ENCODE measurements around the gene POLR1D.

Gene POLR1D

GRCh38 chr13:27641711-27642502 lies 20.2 kb downstream of the POLR1D start:
- no peak for DNase-seq

DNA sequence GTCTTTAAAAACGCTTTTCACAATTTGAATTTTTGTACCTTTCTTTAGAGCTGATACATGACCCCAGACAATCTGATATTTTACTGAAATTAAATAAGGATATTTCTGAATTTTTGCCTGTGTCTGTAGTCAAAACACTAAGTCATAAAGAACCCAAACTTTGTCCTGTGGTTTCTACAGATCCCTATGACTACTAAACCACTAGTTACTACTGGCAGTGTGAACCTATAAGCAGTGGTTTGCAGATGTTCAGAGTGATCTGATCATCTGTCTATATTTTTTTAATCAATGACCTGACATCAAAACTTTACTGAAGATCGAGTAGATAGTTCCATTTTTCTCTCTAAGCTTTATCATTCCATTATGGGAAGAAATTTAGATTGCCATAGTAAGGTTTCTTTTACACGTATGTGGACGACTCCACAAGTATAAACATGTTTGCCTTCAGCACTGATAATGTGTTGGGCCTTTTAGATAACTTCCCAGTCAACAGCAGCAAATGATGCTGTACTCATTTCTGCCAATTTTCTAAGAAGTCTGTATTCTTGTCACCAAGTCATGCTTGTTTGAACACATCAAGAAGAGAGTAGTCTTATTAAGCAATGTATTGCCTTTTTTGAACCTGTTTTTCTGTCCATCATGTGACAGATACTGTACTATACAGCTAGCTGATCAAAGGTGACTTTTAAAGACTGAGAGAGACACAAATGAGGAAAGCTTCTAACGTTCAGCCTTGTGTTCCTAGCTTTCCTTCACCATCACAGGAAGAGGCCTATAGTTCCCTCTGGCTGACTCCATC lies 21.8 kb downstream of the POLR1D start:
- peak; percentile 31 for DNase-seq

- DNase-seq: peak; percentile 5
These were observed 22.6 kb downstream of the POLR1D start for GRCh38 chr13:27644302-27644701.

GRCh38 chr13:27650312-27650711 lies 28.6 kb downstream of the POLR1D start:
- no peak for DNase-seq

GRCh38 chr13:27654059-27654458 lies 32.4 kb downstream of the POLR1D start:
- DNase-seq: no peak

- no peak for DNase-seq
These were observed 33.1 kb downstream of the POLR1D start for GRCh38 chr13:27654816-27655215.

- DNase-seq: no peak
These were observed 36.0 kb downstream of the POLR1D start for GRCh38 chr13:27657724-27658123.

DNA sequence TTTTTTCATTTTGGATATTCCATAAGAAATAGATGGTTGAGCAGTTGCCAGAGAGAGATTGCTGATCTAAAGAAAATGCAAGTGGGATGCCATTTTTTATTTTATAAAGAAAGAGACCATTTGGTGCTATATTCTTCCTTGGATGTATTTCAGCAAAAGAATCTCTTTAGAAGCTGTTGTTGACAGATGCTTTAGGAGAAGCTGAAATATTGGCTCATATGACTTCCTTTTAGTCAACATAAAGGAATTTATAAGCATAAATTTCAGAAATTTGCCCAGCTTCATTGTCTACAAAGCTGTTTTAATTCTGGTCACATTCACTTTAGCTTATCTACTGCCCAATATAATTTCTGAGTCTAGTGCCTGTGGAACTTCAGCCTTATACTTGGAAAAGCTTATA lies 36.9 kb downstream of the POLR1D start:
- no peak for DNase-seq

DNA sequence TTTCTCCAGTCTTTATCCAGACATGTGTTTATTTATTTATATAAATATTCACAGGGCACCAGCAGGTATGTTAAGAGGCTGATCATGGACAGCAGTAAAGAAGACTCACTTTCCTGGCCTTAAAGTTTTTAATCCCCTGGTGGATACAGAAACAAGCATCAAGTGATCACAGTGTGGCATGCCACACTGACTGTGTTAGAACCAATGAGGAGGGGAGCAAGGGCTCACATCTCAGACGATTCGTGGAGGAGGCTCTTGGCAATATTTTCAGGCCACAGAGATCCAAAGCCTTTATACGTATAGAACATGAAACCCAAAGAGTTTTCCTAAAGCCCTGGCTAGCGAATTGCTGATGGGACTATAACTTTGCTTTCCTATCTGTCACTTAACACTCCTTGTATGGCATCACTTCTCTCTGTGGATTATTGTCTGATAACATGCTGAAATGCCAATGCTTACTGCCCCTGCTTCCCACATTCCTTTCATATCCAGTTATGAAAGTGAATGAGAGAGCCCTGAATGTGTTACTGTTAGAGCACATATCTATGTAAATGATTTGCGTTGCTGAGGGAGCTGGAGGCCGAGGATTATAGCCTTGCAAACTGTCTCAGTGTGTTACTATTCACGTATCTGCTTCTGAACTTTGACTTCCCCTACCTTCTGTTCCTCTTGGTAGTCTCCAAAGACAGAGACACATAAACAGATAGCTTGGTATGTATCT lies 37.6 kb downstream of the POLR1D start:
- no peak for DNase-seq

- no peak for DNase-seq
These were observed 38.8 kb downstream of the POLR1D start for GRCh38 chr13:27660511-27660910.

DNA sequence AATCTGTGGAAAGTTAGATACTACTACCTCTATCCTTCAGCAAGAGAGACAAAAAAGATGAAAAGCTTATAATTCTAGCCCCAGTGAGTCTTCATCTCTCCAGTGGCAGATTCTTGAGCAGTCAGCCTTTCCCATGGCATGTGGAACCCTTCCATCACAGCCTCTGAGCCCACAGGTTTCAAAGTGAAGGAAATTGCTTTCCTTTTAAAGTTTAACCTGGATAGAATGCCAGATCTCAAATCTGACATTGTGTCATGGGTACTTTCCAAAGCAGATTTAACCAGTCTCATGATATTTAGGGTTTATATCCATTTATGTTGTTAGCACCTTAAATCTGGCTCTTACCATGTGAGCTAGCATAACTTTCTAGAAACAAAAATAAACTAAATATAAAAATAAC lies 39.3 kb downstream of the POLR1D start:
- DNase-seq: no peak

- DNase-seq: no peak
These were observed 41.2 kb downstream of the POLR1D start for GRCh38 chr13:27662738-27663470.

GRCh38 chr13:27663947-27664346 lies 42.3 kb downstream of the POLR1D start:
- no peak for DNase-seq

DNA sequence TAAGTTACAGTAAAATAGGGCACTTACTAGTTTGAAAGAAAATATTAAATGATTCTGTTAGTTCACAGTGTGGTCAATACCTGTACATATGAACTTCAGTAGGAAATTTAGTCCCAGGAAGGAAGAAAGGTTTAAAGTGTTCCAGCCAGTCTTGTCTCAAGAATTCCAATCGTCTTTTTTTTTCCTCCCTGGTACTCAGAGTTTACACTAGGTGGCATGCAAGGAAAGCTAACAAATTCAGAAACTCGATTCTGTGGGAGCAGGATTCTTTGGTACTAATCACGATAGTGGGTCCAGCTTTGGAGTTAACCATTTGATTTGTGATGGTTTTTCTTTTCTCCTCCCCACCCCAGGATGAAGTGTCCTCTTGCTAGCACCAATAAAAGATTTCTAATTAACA lies 43.6 kb downstream of the POLR1D start:
- DNase-seq: peak; percentile 34

DNA sequence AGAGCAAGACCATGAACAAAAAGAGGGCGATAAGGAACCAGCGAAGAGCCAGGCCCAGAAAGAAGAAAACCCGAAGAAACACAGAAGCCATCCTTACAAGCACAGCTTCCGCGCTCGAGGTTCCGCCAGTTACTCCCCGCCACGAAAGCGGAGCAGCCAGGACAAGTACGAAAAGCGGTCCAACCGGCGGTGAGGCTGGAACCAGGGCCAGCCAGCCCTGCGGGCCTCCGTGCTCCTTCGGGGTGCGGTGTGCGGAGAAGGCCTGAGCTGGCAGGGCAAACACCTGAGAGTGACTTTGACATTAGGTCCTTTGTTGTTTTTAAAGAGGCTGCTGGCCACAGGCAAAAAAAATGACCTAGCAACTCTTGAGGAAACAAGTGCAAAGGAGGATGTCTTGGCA lies 44.1 kb downstream of the POLR1D start:
- no peak for DNase-seq

- no peak for DNase-seq
These were observed 45.3 kb downstream of the POLR1D start for GRCh38 chr13:27666951-27667350.

DNA sequence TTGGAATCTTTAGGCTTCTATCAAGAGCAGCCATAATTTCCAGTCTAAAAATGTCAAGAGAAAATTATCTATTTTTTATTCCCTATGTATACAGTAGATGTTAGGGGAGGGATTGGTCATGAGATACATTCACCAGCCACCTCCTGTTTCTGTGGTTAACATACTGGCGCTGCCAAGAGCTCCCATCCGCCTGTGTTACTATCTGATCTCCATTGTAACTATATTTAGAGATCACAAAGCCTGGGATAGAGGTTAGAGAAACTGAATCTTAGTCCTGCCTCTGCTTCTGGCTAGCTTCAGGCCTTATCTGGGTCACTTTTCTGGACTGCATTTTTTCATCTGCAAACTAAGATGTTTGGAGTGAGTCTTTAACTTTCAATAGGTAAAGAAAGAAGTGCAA lies 46.3 kb downstream of the POLR1D start:
- DNase-seq: peak; percentile 90

- no peak for DNase-seq
These were observed 49.2 kb downstream of the POLR1D start for GRCh38 chr13:27670861-27671260.

- no peak for DNase-seq
These were observed 50.3 kb downstream of the POLR1D start for GRCh38 chr13:27672025-27672424.

Measured in OCI-M1 (cell line).